Activated CD8-positive, alpha-beta T cell treated with anti-CD3 and anti-CD28 coated beads, Interleukin-2, amount 10 ng/mL, durations not matched to agents 7 days and 5 days (primary cell): ENCODE data around the gene MIB1. TPM values are rescaled to one million over a fixed set of nuclear protein-coding genes. Genes with fewer than 3 reads are reported as not detected.
"Not testable (repeated sequence)": the region's sequence is repeated elsewhere in the genome, so short reads cannot be mapped to it uniquely, and the experiment has no call there.

Experiments
- ATAC-seq: fragments of 150-1000 bp; cut with Tn5 transposase; one replicate; pipeline ENCODE4 v1.10.0; 2021; ENCODE audit warnings: moderate library complexity
- CTCF ChIA-PET: fragments of 350-600 bp; sonication (Branson Sonifier 250); formaldehyde crosslinking; loops from one replicate; lab custom pipeline; 2021; ENCODE audit warnings: antibody characterized with exemption; lab: Charles Lee
- POLR2A ChIA-PET: fragments of 350-600 bp; sonication (Branson Sonifier 250); formaldehyde crosslinking; loops from one replicate; lab custom pipeline; 2021; ENCODE audit warnings: antibody characterized with exemption; lab: Charles Lee
- DNase-seq: peaks from one replicate; pipeline ENCODE4 v3.0.0-alpha.2; 2020
- H3K27ac Mint-ChIP-seq: one replicate; pipeline ENCODE4 v1.8.0; 2021; ENCODE audit warnings: mild to moderate bottlenecking, mixed read lengths
- H3K27me3 Mint-ChIP-seq: one replicate; pipeline ENCODE4 v1.8.0; 2021; ENCODE audit warnings: low read depth, mixed read lengths
- H3K36me3 Mint-ChIP-seq: one replicate; pipeline ENCODE4 v1.8.0; 2021; ENCODE audit warnings: low read depth, mixed read lengths
- H3K4me1 Mint-ChIP-seq: one replicate; pipeline ENCODE4 v1.8.0; 2021; ENCODE audit warnings: low read depth, mixed read lengths
- H3K4me3 Mint-ChIP-seq: one replicate; pipeline ENCODE4 v1.8.0; 2021; ENCODE audit warnings: mild to moderate bottlenecking, mixed read lengths
- H3K9me3 Mint-ChIP-seq: one replicate; pipeline ENCODE4 v1.8.0; 2022; ENCODE audit warnings: mixed read lengths; ENCODE audit not compliant: insufficient read depth
- total RNA-seq, 2 experiments: library from RNA; stranded (reverse); gene quantifications; one replicate each; pipeline ENCODE4 v1.2.3, GENCODE V29; 2021

MIB1 gene
- total RNA-seq: 10 to 100 TPM; 32.6 to 37.4 TPM

DNA sequence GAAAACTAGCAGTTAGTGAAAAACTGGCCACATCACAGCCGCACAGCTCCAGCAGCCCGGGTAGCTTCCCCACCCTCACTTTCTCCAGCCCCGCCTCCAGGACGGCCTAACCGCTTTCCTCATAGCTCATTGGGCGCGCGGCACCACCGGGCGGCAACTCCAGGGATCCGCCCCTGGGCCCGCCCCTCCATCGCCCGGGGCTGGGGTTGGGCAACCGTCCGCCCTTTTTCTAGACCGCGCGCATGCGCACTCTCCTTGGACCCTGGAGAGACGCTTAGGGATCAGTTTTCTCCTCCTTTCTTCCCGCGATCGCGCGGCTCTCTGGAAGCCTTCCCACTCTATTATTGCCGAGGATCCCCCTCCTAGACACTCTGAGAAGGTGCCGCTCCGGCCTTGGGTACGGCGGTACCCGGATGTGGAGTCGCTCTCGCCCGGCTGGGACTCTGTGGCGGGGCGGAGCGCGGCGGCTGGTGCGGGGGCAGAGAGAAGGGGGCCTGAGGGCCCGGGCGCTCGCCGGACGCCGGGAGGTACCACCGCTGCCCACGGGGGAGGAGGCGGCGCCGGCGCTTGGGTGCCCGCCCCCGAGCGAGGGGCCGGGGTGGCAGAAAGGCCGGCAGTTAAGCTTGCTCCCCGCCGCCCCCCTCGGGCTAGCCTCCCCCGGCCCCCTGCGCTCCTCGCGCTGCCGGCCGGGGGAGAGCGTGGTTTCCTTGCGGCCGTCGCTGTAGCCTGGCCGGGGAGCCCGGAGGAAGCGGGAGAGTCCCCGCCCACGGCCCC is at the start of gene MIB1:
TSS of gene MIB1 (plus strand) at position 255 of the 774 bp plus-strand sequence. CDS start 792 bp downstream, outside the sequence.
- H3K4me1 Mint-ChIP-seq: peaks cover 42% of the 10 kb centered on the region
- H3K27ac Mint-ChIP-seq: peak within 1 kb of the TSS; percentile 94
- H3K9me3 Mint-ChIP-seq: peaks cover 10% of the 10 kb centered on the region
- peaks cover 15% of the 10 kb centered on the region for H3K27me3 Mint-ChIP-seq
- DNase-seq (peak; percentile 98), ATAC-seq (peak; percentile 98)
- POLR2A ChIA-PET: interaction anchor here (0.6 to 3.2 kb wide), 10 partner anchors 10 to 730 kb away, joined by 3 to 26 read pairs (median 4); partner anchors contain the start of genes ABHD3, ESCO1 and SNRPD1
- CTCF ChIA-PET: interaction anchor here (0.6 to 2.2 kb wide), 5 partner anchors 7 to 140 kb away, joined by 3 to 11 read pairs (median 6); partner anchors contain the start of genes ABHD3 and ESCO1
- H3K36me3 Mint-ChIP-seq: peaks cover 15% of the 10 kb centered on the region
- peak within 1 kb of the TSS; percentile 88 for H3K4me3 Mint-ChIP-seq

DNA sequence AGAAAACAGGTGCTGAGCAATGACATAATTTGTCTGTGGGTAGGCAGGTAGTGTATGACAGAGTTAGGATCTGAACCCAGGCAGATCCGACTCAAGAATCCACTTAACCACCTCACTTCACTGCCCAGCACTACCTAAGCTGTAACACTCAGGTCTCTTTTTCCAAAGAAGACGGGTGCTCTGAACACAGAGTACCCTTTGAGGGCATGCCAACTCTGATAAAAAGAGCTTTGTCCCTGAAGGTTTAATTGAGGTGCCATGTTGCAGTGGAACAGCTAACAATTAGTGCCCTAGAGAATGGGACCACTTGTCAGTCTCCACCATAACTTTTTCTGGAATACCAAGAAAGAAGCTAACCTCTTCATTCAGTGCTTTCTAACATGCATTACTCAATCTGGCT is 47.3 kb upstream of the MIB1 start:
- DNase-seq (no peak), ATAC-seq (no peak)
- no peak overlapping the region for H3K27ac Mint-ChIP-seq
- H3K36me3 Mint-ChIP-seq: peaks cover 70% of the 10 kb centered on the region
- no peaks in the 10 kb centered on the region for H3K27me3 Mint-ChIP-seq
- ChIA-PET POLR2A (interaction anchor here (0.8 kb wide), 1 partner anchor 19 kb away, joined by 4 read pairs; no protein-coding TSS in a partner anchor), CTCF (interaction anchor here (1.2 kb wide), 2 partner anchors 8 to 10 kb away, joined by 3 read pairs; no protein-coding TSS in a partner anchor)
- H3K9me3 Mint-ChIP-seq: no peaks in the 10 kb centered on the region
- peaks cover 6% of the 10 kb centered on the region for H3K4me1 Mint-ChIP-seq
- H3K4me3 Mint-ChIP-seq: no peak overlapping the region

GRCh38 chr18:21700528-21701075 is 40.0 kb upstream of the MIB1 start:
- no peak overlapping the region for H3K27ac Mint-ChIP-seq
- no peak for DNase-seq
- peaks cover 54% of the 10 kb centered on the region for H3K36me3 Mint-ChIP-seq

GRCh38 chr18:21701621-21702020 is 39.0 kb upstream of the MIB1 start:
- Mint-ChIP-seq H3K36me3 (peaks cover 50% of the 10 kb centered on the region), H3K27ac (no peak overlapping the region), H3K27me3 (no peaks in the 10 kb centered on the region), H3K4me3 (no peak overlapping the region), H3K4me1 (peaks cover 40% of the 10 kb centered on the region), H3K9me3 (no peaks in the 10 kb centered on the region)
- DNase-seq: no peak
- CTCF ChIA-PET: interaction anchor here (1.5 kb wide), 1 partner anchor 19 kb away, joined by 5 read pairs; no protein-coding TSS in a partner anchor
- ATAC-seq: no peak
- POLR2A ChIA-PET: interaction anchor here (0.9 to 1.2 kb wide), 2 partner anchors 39 to 101 kb away, joined by 3 to 4 read pairs; partner anchors contain the start of genes ESCO1 and MIB1

More at GRCh38 chr18:21700528-21701075, 40.0 kb upstream of the MIB1 start:
- no peaks in the 10 kb centered on the region for H3K9me3 Mint-ChIP-seq
- CTCF ChIA-PET: interaction anchor here (1.2 to 1.5 kb wide), 2 partner anchors 18 to 99 kb away, joined by 5 read pairs; partner anchors contain the start of gene ESCO1
- POLR2A ChIA-PET: interaction anchor here (1.2 kb wide), 1 partner anchor 40 kb away, joined by 3 read pairs; the partner anchor contains the start of gene MIB1
- H3K4me1 Mint-ChIP-seq: peaks cover 35% of the 10 kb centered on the region
- H3K27me3 Mint-ChIP-seq: no peaks in the 10 kb centered on the region
- no peak for ATAC-seq
- no peak overlapping the region for H3K4me3 Mint-ChIP-seq

DNA sequence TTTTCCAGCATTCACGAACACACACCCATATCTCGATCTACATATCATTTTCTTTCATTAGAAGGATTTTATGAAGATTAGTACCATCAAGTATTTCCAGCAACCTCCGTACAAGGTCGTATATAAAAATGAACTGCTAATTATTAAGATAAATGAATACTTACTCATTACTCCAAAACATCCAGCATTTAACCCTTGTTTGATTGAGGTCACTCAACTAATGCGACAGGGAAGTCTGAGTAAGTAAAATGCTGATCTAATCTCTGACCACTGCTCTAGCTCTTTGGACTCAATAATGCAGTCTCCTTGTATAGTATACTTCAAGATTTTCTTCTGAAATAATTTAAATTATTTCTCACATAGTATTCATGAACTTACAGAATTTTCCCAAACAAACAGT is 38.0 kb upstream of the MIB1 start:
- H3K36me3 Mint-ChIP-seq: peaks cover 50% of the 10 kb centered on the region
- ATAC-seq (no peak), DNase-seq (no peak)
- peak overlapping the region; percentile 97 for H3K4me3 Mint-ChIP-seq
- H3K9me3 Mint-ChIP-seq: no peaks in the 10 kb centered on the region
- H3K4me1 Mint-ChIP-seq: peaks cover 43% of the 10 kb centered on the region
- no peaks in the 10 kb centered on the region for H3K27me3 Mint-ChIP-seq
- CTCF ChIA-PET: interaction anchor here (2.9 kb wide), 1 partner anchor 102 kb away, joined by 15 read pairs; the partner anchor contains the start of gene ESCO1
- POLR2A ChIA-PET: interaction anchor here (1.5 kb wide), 1 partner anchor 12 kb away, joined by 3 read pairs; no protein-coding TSS in a partner anchor
- peak overlapping the region; percentile 97 for H3K27ac Mint-ChIP-seq

DNA sequence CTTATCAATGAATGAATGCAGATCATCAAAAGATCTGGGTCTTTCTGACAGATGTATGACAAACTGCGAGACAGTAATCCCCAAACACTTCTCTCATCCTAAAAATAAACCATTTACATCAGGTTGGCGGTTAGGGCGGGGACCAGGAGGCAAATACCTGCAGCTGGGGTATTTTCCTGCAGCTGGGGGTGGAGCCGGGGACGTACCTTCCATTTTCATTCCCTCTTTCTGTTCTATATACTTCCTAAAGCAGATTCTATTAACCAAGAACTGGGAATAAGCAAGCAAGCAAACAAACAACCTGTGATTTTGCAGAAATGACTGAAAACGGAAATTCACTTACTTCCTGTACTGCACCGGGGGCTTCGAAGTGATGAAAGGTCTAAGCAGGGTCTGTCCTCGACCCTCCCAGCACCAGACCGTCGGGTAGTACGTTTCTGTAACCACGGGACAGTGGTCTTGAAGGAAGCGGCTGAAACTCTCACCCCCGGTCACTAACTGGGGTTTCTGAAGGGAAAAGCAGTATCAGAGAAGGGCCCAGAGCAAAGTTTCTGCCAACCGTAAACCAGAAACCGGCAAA is 37.3 kb upstream of the MIB1 start:
- Mint-ChIP-seq H3K4me1 (peaks cover 43% of the 10 kb centered on the region), H3K27ac (peak overlapping the region; percentile 97), H3K9me3 (no peaks in the 10 kb centered on the region), H3K36me3 (peaks cover 45% of the 10 kb centered on the region), H3K27me3 (no peaks in the 10 kb centered on the region), H3K4me3 (peak overlapping the region; percentile 97)
- ChIA-PET CTCF (interaction anchor here (1.2 to 2.9 kb wide), 5 partner anchors 10 to 103 kb away, joined by 3 to 15 read pairs (median 7); partner anchors contain the start of genes ESCO1 and MIB1), POLR2A (interaction anchor here (0.7 to 2.1 kb wide), 3 partner anchors 11 to 21 kb away, joined by 3 to 20 read pairs (median 3); no protein-coding TSS in a partner anchor)
- DNase-seq: peak; percentile 41
- ATAC-seq: peak; percentile 1

GRCh38 chr18:21704603-21705364 is 35.8 kb upstream of the MIB1 start, which contains the start of gene ABHD3:
Gene ABHD3, minus strand, starts transcription at chr18:21704774. Its CDS starts 109 bp downstream, at chr18:21704665.
- ChIA-PET POLR2A (interaction anchor here (0.6 to 2.1 kb wide), 9 partner anchors 11 to 104 kb away, joined by 3 to 20 read pairs (median 7); partner anchors contain the start of genes ESCO1, MIB1 and SNRPD1), CTCF (interaction anchor here (1.5 to 2.9 kb wide), 3 partner anchors 22 to 105 kb away, joined by 7 to 15 read pairs (median 9); partner anchors contain the start of genes ESCO1 and MIB1)
- H3K36me3 Mint-ChIP-seq: peaks cover 32% of the 10 kb centered on the region
- peak; percentile 96 for ATAC-seq
- H3K9me3 Mint-ChIP-seq: no peaks in the 10 kb centered on the region
- H3K4me1 Mint-ChIP-seq: peaks cover 41% of the 10 kb centered on the region
- DNase-seq: peak; percentile 94
- H3K4me3 Mint-ChIP-seq: peak within 1 kb of the TSS; percentile 97
- no peaks in the 10 kb centered on the region for H3K27me3 Mint-ChIP-seq
- H3K27ac Mint-ChIP-seq: peak within 1 kb of the TSS; percentile 97

GRCh38 chr18:21706386-21706865 is 34.2 kb upstream of the MIB1 start:
- ATAC-seq (no peak), DNase-seq (no peak)
- Mint-ChIP-seq H3K4me3 (no peak overlapping the region), H3K4me1 (peaks cover 37% of the 10 kb centered on the region), H3K36me3 (peaks cover 22% of the 10 kb centered on the region), H3K27me3 (no peaks in the 10 kb centered on the region), H3K9me3 (no peaks in the 10 kb centered on the region), H3K27ac (no peak overlapping the region)
- CTCF ChIA-PET: no interaction called here
- POLR2A ChIA-PET: interaction anchor here (0.6 kb wide), 1 partner anchor 144 kb away, joined by 4 read pairs; no protein-coding TSS in a partner anchor

GRCh38 chr18:21707130-21707529 is 33.5 kb upstream of the MIB1 start:
- Mint-ChIP-seq H3K4me1 (peaks cover 32% of the 10 kb centered on the region), H3K36me3 (peaks cover 16% of the 10 kb centered on the region)
- CTCF ChIA-PET, ATAC-seq, DNase-seq, H3K27me3 Mint-ChIP-seq, H3K4me3 Mint-ChIP-seq, H3K9me3 Mint-ChIP-seq, H3K27ac Mint-ChIP-seq, POLR2A ChIA-PET: not testable (repeated sequence)

- peaks cover 9% of the 10 kb centered on the region for H3K4me1 Mint-ChIP-seq
- DNase-seq (no peak), ATAC-seq (no peak)
- CTCF ChIA-PET: interaction anchor here (0.7 kb wide), 1 partner anchor 98 kb away, joined by 3 read pairs; no protein-coding TSS in a partner anchor
- H3K27ac Mint-ChIP-seq: no peak overlapping the region
- H3K4me3 Mint-ChIP-seq: no peak overlapping the region
- peaks cover 12% of the 10 kb centered on the region for H3K27me3 Mint-ChIP-seq
- H3K9me3 Mint-ChIP-seq: peaks cover 14% of the 10 kb centered on the region
- POLR2A ChIA-PET: interaction anchor here (1.1 kb wide), 1 partner anchor 11 kb away, joined by 3 read pairs; no protein-coding TSS in a partner anchor
- peaks cover 6% of the 10 kb centered on the region for H3K36me3 Mint-ChIP-seq
Measured at GRCh38 chr18:21714474-21714873, 26.1 kb upstream of the MIB1 start.
